Mesenchymal stem cell (in vitro differentiated cells and primary cell): ENCODE data around the gene RHBDD1.

Experiments
- DNase-seq: peaks from one replicate; pipeline ENCODE4 v3.0.0-alpha.2; 2013
- H2AFZ ChIP-seq: one replicate; pipeline ENCODE4 v1.6.1; 2013; ENCODE audit warnings: low read depth, mild to moderate bottlenecking, control low read depth, inconsistent platforms, low read length, moderate library complexity
- H2AK5ac ChIP-seq: 2 replicates; pipeline ENCODE4 v1.6.1; 2013; ENCODE audit warnings: low read length, moderate library complexity, mild to moderate bottlenecking, inconsistent platforms; ENCODE audit not compliant: severe bottlenecking
- H2BK120ac ChIP-seq: one replicate; pipeline ENCODE4 v1.6.1; 2013; ENCODE audit warnings: low read depth, mild to moderate bottlenecking, inconsistent platforms, low read length, moderate library complexity
- H2BK12ac ChIP-seq, 2 experiments: one replicate each; pipeline ENCODE4 v1.6.1; 2013; ENCODE audit warnings: inconsistent platforms in 2 of 2, low read length in 2 of 2, mild to moderate bottlenecking in 2 of 2, moderate library complexity in 2 of 2, control low read depth in 1 of 2
- H2BK15ac ChIP-seq: one replicate; pipeline ENCODE4 v1.6.1; 2013; ENCODE audit warnings: mild to moderate bottlenecking, low read depth, inconsistent platforms; ENCODE audit not compliant: poor library complexity, severe bottlenecking
- H2BK5ac ChIP-seq: 2 replicates; pipeline ENCODE4 v1.6.1; 2013; ENCODE audit warnings: low read depth, mild to moderate bottlenecking, low read length, control low read depth, inconsistent platforms; ENCODE audit not compliant: poor library complexity, severe bottlenecking
- H3K14ac ChIP-seq, 2 experiments: one replicate each; pipeline ENCODE4 v1.6.1; 2013; ENCODE audit warnings: inconsistent platforms in 2 of 2, low read length in 2 of 2, control low read depth in 1 of 2, mild to moderate bottlenecking in 1 of 2, moderate library complexity in 1 of 2
- H3K18ac ChIP-seq, 2 experiments: one replicate each; pipeline ENCODE4 v1.6.1; 2013; ENCODE audit warnings: inconsistent platforms in 2 of 2, low read length in 2 of 2, control low read depth in 1 of 2, low read depth in 1 of 2, mild to moderate bottlenecking in 1 of 2
- H3K23ac ChIP-seq, 2 experiments: one replicate each; pipeline ENCODE4 v1.6.1; 2013; ENCODE audit warnings: inconsistent platforms in 2 of 2, low read length in 2 of 2, mild to moderate bottlenecking in 2 of 2, moderate library complexity in 2 of 2, control low read depth in 1 of 2
- H3K27ac ChIP-seq: 2 replicates; pipeline ENCODE4 v1.5.1; 2013; ENCODE audit warnings: mild to moderate bottlenecking, moderate library complexity, low read length, control low read depth, inconsistent platforms; ENCODE audit not compliant: poor library complexity, severe bottlenecking
- H3K27me3 ChIP-seq, 2 experiments: 2 replicates each; pipeline versions ENCODE4 v1.6.1 to v1.7.0; 2013; ENCODE audit warnings: low read length in 2 of 2, mild to moderate bottlenecking in 2 of 2, moderate library complexity in 2 of 2, control low read depth in 1 of 2, inconsistent platforms in 1 of 2; ENCODE audit not compliant: control insufficient read depth in 1 of 2, insufficient read depth in 1 of 2
- H3K36me3 ChIP-seq, 2 experiments: 2 replicates each; pipeline versions ENCODE4 v1.6.1 to v1.7.0; 2013; ENCODE audit warnings: low read length in 2 of 2, control low read depth in 1 of 2, inconsistent platforms in 1 of 2, low read depth in 1 of 2, mild to moderate bottlenecking in 1 of 2; ENCODE audit not compliant: insufficient read depth in 2 of 2, control insufficient read depth in 1 of 2
- H3K4ac ChIP-seq, 2 experiments: one replicate each; pipeline ENCODE4 v1.6.1; 2013; ENCODE audit warnings: inconsistent platforms in 2 of 2, low read length in 2 of 2, mild to moderate bottlenecking in 2 of 2, moderate library complexity in 2 of 2, control low read depth in 1 of 2, low read depth in 1 of 2
- H3K4me1 ChIP-seq: 2 replicates; pipeline ENCODE4 v1.6.1; 2013; ENCODE audit warnings: low read depth, low read length, control low read depth; ENCODE audit not compliant: control insufficient read depth, insufficient read depth
- H3K4me2 ChIP-seq: 2 replicates; pipeline ENCODE4 v1.6.1; 2013; ENCODE audit warnings: low read length, mild to moderate bottlenecking, inconsistent platforms; ENCODE audit not compliant: poor library complexity, severe bottlenecking
- H3K4me3 ChIP-seq, 2 experiments: 2 replicates each; pipeline versions ENCODE4 v1.5.1 to v1.7.0; 2013; ENCODE audit warnings: low read length in 2 of 2, mild to moderate bottlenecking in 2 of 2, control low read depth in 1 of 2, low read depth in 1 of 2; ENCODE audit not compliant: insufficient read depth in 1 of 2
- H3K79me1 ChIP-seq: replicated peaks from 2 replicates; pipeline ENCODE4 v1.6.1; 2013; ENCODE audit warnings: mild to moderate bottlenecking, control low read depth, low read length, inconsistent platforms; ENCODE audit not compliant: poor library complexity, severe bottlenecking
- H3K9ac ChIP-seq: 2 replicates; pipeline ENCODE4 v1.7.0; 2013; ENCODE audit warnings: mild to moderate bottlenecking, low read length, moderate library complexity
- H3K9me3 ChIP-seq: 2 replicates; pipeline ENCODE4 v1.7.0; 2013; ENCODE audit warnings: mild to moderate bottlenecking, low read length; ENCODE audit not compliant: control insufficient read depth
- H4K8ac ChIP-seq: one replicate; pipeline ENCODE4 v1.6.1; 2013; ENCODE audit warnings: inconsistent platforms, mild to moderate bottlenecking, low read length, moderate library complexity
- H4K91ac ChIP-seq: one replicate; pipeline ENCODE4 v1.6.1; 2013; ENCODE audit warnings: mild to moderate bottlenecking, low read length, inconsistent platforms
- WGBS: methylation state at CpG from one replicate; pipeline ENCODE4 v1.1.7; 2013; ENCODE audit warnings: mixed read lengths; 5-methylcytosine and 5-hydroxymethylcytosine counted together

Gene RHBDD1

DNA sequence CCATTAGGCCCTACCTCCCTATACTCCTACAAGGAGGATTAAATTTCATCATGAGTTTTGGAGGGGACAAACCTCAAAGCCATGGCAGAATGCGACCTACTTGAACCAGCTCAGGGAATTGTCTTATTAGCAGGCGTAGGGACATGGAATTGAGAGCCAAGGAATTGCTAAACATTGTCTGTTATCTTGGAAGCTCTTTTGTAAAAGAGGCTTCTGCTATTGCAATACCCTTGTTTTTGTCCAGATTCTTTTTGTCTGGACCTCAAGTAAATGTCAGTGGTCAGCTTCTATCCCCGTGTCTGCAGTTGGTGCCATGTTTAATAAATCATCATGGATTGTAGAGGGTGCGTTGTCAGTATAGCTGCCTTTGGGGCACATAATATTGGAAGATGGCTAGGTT lies 62.3 kb downstream of the RHBDD1 start:
- Histone ChIP-seq H3K23ac (no peak overlapping the region), H2BK15ac (no peak overlapping the region), H3K14ac (no peak overlapping the region), H2AK5ac (no peak overlapping the region), H2AFZ (no peak overlapping the region), H4K91ac (no peak overlapping the region), H4K8ac (no peak overlapping the region), H3K9me3 (no peaks in the 10 kb centered on the region), H3K27ac (no peak overlapping the region), H2BK12ac (no peak overlapping the region), H3K18ac (no peak overlapping the region), H3K27me3 (no peaks in the 10 kb centered on the region), H2BK5ac (no peak overlapping the region), H3K9ac (no peak overlapping the region), H3K4me1 (no peaks in the 10 kb centered on the region), H3K4ac (no peak overlapping the region), H3K79me1 (peaks cover 9% of the 10 kb centered on the region), H3K36me3 (peaks cover 0 to 3% of the 10 kb centered on the region in 2 experiments), H2BK120ac (no peak overlapping the region), H3K4me2 (no peak overlapping the region), H3K4me3 (no peak overlapping the region)
- WGBS: 97% methylated on average over 4 of the region's 4 CpGs
- no peak for DNase-seq

DNA sequence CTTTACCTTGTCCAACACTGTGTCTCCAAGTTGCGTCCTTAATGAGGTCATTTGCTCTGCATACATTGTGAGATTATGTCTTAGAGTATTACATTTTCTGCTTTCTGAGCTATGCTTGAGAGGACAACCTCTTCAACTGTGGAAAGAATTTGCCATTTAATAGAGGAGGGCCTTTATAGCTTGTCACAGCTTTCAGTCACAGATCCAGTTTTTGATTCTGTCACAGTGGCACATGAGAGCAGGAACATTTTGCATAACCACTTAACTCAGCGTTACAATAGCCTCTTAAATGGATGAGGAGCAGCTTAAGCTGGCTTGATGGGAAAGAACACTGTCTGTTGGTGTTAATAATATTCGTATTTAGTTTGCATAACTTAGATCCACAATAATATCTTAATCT lies 63.0 kb downstream of the RHBDD1 start:
- H3K14ac ChIP-seq: no peak overlapping the region
- no peak overlapping the region for H2BK12ac ChIP-seq
- H3K4me2 ChIP-seq: no peak overlapping the region
- no peak overlapping the region for H3K18ac ChIP-seq
- peaks cover 5% of the 10 kb centered on the region for H3K4me1 ChIP-seq
- WGBS: 100% methylated on average over 2 of the region's 3 CpGs
- H4K91ac ChIP-seq: no peak overlapping the region
- H3K79me1 ChIP-seq: peaks cover 6% of the 10 kb centered on the region
- no peak overlapping the region for H3K23ac ChIP-seq
- no peak overlapping the region for H2BK5ac ChIP-seq
- H3K27me3 ChIP-seq: no peaks in the 10 kb centered on the region
- H3K36me3 ChIP-seq: peaks cover 0 to 3% of the 10 kb centered on the region in 2 experiments
- H4K8ac ChIP-seq: no peak overlapping the region
- H3K9me3 ChIP-seq: no peaks in the 10 kb centered on the region
- no peak overlapping the region for H3K9ac ChIP-seq
- no peak overlapping the region for H3K4ac ChIP-seq
- H2BK15ac ChIP-seq: no peak overlapping the region
- H3K27ac ChIP-seq: no peak overlapping the region
- H2AK5ac ChIP-seq: no peak overlapping the region
- H2BK120ac ChIP-seq: no peak overlapping the region
- no peak for DNase-seq
- no peak overlapping the region for H3K4me3 ChIP-seq
- no peak overlapping the region for H2AFZ ChIP-seq

DNA sequence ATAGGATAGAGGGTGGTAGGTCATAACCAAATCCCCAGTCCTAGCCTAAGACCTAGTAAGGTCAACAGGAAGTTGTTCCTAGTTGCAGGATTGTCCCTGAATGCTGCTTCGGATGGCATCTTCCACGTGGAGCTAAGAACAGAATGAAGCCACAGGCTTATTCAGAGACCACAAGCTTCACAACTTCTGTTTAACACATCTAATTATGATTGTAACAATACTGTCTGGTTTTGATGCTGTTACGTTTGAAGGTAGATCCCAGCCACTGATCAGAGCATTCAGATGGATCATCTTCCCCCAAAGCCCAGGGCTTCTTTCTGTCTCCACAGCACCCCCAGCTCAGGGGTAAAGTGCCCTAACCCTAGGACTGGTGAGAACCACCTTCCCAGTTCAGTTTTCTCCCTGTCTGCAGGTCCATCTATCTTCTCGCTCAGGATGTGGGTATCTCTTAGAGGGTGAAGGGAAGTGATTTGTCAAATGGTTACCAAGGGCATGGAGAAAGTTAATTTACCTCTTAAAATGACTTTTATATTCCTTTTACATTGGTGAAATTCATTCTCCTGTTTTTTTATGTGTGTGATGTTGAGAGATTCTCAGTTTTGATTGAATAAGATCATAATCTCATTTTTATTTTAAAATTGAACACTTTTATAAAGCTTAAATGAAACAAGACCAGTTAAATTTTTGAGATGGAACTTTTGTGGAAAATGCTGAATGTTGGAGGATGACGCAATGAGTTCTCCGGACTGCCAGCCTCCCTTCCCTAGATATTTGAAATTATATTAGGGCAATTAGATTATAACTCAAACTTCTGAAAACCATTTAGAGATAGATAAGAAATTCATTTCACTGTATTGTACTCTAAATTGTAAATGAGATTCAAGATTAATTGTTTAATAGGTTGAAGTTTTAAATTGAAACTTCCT lies 66.5 kb downstream of the RHBDD1 start:
- Histone ChIP-seq H4K91ac (no peak overlapping the region), H3K79me1 (peaks cover 5% of the 10 kb centered on the region)
- 97% methylated on average over 4 of the region's 6 CpGs for WGBS

DNA sequence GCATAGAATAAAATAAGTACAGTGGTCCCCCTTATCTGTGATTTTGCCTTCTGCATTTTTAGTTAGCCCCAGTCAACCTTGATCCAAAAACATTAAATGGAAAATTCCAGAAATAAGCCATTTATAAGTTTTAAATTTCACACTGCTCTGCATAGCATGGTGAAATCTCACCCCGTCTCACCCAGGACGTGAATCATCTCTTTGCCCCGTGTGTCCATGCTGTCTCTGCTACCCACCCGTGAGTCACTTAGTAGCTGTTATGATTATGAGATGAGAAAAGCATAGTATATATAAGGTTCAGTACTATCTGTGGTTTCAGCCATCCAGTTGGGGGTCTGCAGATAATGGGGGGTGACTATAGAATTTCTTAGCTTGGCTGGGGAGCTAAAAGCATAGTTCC lies 67.3 kb downstream of the RHBDD1 start:
- H2AFZ ChIP-seq: no peak overlapping the region
- H3K4me2 ChIP-seq: no peak overlapping the region
- no peak overlapping the region for H2BK120ac ChIP-seq
- DNase-seq: peak; percentile 78
- H4K8ac ChIP-seq: no peak overlapping the region
- no peak overlapping the region for H2BK15ac ChIP-seq
- H3K4me3 ChIP-seq: peak overlapping the region in 1 of 2 experiments; percentile 28
- no peak overlapping the region for H3K14ac ChIP-seq
- H3K27ac ChIP-seq: no peak overlapping the region
- H2AK5ac ChIP-seq: no peak overlapping the region
- H3K9me3 ChIP-seq: no peaks in the 10 kb centered on the region
- H3K27me3 ChIP-seq: no peaks in the 10 kb centered on the region
- peaks cover 0 to 4% of the 10 kb centered on the region in 2 experiments for H3K36me3 ChIP-seq
- no peak overlapping the region for H3K4ac ChIP-seq
- no peak overlapping the region for H4K91ac ChIP-seq
- peak overlapping the region; percentile 57 for H3K9ac ChIP-seq
- 28% methylated on average over 4 of the region's 4 CpGs for WGBS
- H3K18ac ChIP-seq: no peak overlapping the region
- H3K23ac ChIP-seq: no peak overlapping the region
- H2BK12ac ChIP-seq: no peak overlapping the region
- peaks cover 9% of the 10 kb centered on the region for H3K4me1 ChIP-seq
- H3K79me1 ChIP-seq: peaks cover 5% of the 10 kb centered on the region
- no peak overlapping the region for H2BK5ac ChIP-seq

More for the DNA sequence above, 66.5 kb downstream of the RHBDD1 start:
- no peak overlapping the region for H4K8ac ChIP-seq
- H3K4me2 ChIP-seq: no peak overlapping the region
- DNase-seq: no peak
- H3K27me3 ChIP-seq: no peaks in the 10 kb centered on the region
- H3K4me3 ChIP-seq: peak overlapping the region in 1 of 2 experiments; percentile 28
- H3K36me3 ChIP-seq: peaks cover 0 to 4% of the 10 kb centered on the region in 2 experiments
- H2BK5ac ChIP-seq: no peak overlapping the region
- no peak overlapping the region for H2AK5ac ChIP-seq
- no peak overlapping the region for H2BK15ac ChIP-seq
- H3K9ac ChIP-seq: peak overlapping the region; percentile 57
- H2BK12ac ChIP-seq: peak overlapping the region in 1 of 2 experiments; percentile 29
- no peak overlapping the region for H3K4ac ChIP-seq
- H3K9me3 ChIP-seq: no peaks in the 10 kb centered on the region
- H3K23ac ChIP-seq: no peak overlapping the region
- H3K27ac ChIP-seq: no peak overlapping the region
- H2AFZ ChIP-seq: no peak overlapping the region
- no peak overlapping the region for H3K14ac ChIP-seq
- H3K4me1 ChIP-seq: peaks cover 8% of the 10 kb centered on the region
- no peak overlapping the region for H2BK120ac ChIP-seq
- no peak overlapping the region for H3K18ac ChIP-seq
